Ishikawa (cell line): Measurements from ENCODE around the gene CMTR2.

Experiments used
- CEBPB ChIP-seq: IDR thresholded peaks from 2 replicates; pipeline ENCODE4 v1.6.1; 2012
- CREB1 ChIP-seq: IDR thresholded peaks from 2 replicates; pipeline ENCODE4 v1.6.1; 2012; ENCODE audit warnings: low read depth
- EP300 ChIP-seq: IDR thresholded peaks from 2 replicates; pipeline ENCODE4 v1.6.1; 2012; ENCODE audit warnings: borderline replicate concordance
- FOXM1 ChIP-seq: IDR thresholded peaks from 2 replicates; pipeline ENCODE4 v1.6.1; 2012; ENCODE audit warnings: low read depth, borderline replicate concordance
- NFIC ChIP-seq: IDR thresholded peaks from 2 replicates; pipeline ENCODE4 v1.6.1; 2012
- TAF1 ChIP-seq: IDR thresholded peaks from 2 replicates; pipeline ENCODE4 v1.6.1; 2012; ENCODE audit warnings: low read depth, mild to moderate bottlenecking
- TF ChIP-seq, protein P1 (sequence below): IDR thresholded peaks from 2 replicates; pipeline ENCODE4 v1.6.1; 2012
- TF ChIP-seq, protein P2 (sequence below): IDR thresholded peaks from 2 replicates; pipeline ENCODE4 v1.6.1; 2012

DNA sequence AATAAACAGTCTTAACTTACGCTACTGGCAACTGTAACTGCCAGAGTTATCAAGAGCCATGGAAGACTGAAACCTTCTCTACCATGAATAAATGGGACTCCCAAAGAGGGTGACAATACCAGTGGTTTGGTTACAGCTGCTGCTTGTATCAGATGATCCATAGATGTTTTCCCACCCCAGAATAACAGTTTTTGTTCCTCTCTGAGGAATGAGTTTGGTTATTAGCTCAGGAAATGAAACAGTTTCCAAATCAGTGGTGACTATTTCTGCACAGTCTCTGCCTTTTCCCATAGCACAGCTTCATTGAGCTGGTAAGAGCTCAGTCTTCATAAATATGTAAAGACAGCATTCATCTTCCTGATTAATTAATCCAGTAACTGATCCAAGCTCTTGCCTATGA, 44.7 kb downstream of the CMTR2 start:
- TF ChIP-seq NFIC: no peak
- TF ChIP-seq, protein P1, sequence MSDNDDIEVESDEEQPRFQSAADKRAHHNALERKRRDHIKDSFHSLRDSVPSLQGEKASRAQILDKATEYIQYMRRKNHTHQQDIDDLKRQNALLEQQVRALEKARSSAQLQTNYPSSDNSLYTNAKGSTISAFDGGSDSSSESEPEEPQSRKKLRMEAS: no peak
- no peak for TF ChIP-seq CREB1
- TF ChIP-seq, protein P2, sequence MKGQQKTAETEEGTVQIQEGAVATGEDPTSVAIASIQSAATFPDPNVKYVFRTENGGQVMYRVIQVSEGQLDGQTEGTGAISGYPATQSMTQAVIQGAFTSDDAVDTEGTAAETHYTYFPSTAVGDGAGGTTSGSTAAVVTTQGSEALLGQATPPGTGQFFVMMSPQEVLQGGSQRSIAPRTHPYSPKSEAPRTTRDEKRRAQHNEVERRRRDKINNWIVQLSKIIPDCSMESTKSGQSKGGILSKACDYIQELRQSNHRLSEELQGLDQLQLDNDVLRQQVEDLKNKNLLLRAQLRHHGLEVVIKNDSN: no peak
- no peak for TF ChIP-seq TAF1
- no peak for TF ChIP-seq CEBPB
- no peak for TF ChIP-seq FOXM1
- TF ChIP-seq EP300: no peak
